SK-N-SH treated with all-trans-retinoic acid at 6 μM for 48 hours (cell line): ENCODE measurements around the gene ZNF488.

ENCODE experiments used
- BACH2 ChIP-seq: fragments of 250-450 bp; sonication (Bioruptor Pico); IDR thresholded peaks from 2 replicates; pipeline ENCODE4 v1.9.0; 2021; ENCODE audit warnings: mild to moderate bottlenecking, borderline replicate concordance
- CREB5 ChIP-seq: fragments of 250-450 bp; sonication (Bioruptor Pico); IDR thresholded peaks from 2 replicates; pipeline ENCODE4 v1.5.1; 2020; ENCODE audit warnings: low read depth, mild to moderate bottlenecking, moderate library complexity
- CSDC2 ChIP-seq: fragments of 250-450 bp; sonication (Bioruptor Pico); IDR thresholded peaks from 2 replicates; pipeline ENCODE4 v1.5.0; 2020; ENCODE audit warnings: mild to moderate bottlenecking, moderate library complexity
- CSRNP3 ChIP-seq: fragments of 250-450 bp; sonication (Bioruptor Pico); IDR thresholded peaks from 2 replicates; pipeline ENCODE4 v1.5.1; 2021; ENCODE audit warnings: mild to moderate bottlenecking, moderate library complexity
- OSR1 ChIP-seq: fragments of 250-450 bp; sonication (Bioruptor Pico); IDR thresholded peaks from 2 replicates; pipeline ENCODE4 v1.8.0; 2022; ENCODE audit warnings: moderate library complexity, mild to moderate bottlenecking, inconsistent platforms
- PPARA ChIP-seq: fragments of 250-450 bp; sonication (Bioruptor Pico); IDR thresholded peaks from 2 replicates; pipeline ENCODE4 v1.5.0; 2020; ENCODE audit warnings: mild to moderate bottlenecking, borderline replicate concordance
- RARB ChIP-seq: fragments of 250-450 bp; sonication (Bioruptor Pico); IDR thresholded peaks from 2 replicates; pipeline ENCODE4 v1.8.0; 2021; ENCODE audit warnings: mild to moderate bottlenecking, moderate library complexity
- SNAI2 ChIP-seq: fragments of 250-450 bp; sonication (Bioruptor Pico); IDR thresholded peaks from 2 replicates; pipeline ENCODE4 v1.5.0; 2020; ENCODE audit warnings: mild to moderate bottlenecking, moderate library complexity
- TOX ChIP-seq: fragments of 250-450 bp; sonication (Bioruptor Pico); IDR thresholded peaks from 2 replicates; pipeline ENCODE4 v1.8.0; 2021; ENCODE audit warnings: mild to moderate bottlenecking, moderate library complexity, borderline replicate concordance
- ZFP3 ChIP-seq: fragments of 250-450 bp; sonication (Bioruptor Pico); IDR thresholded peaks from 2 replicates; pipeline ENCODE4 v1.5.0; 2020; ENCODE audit warnings: mild to moderate bottlenecking, moderate library complexity
- ZFP30 ChIP-seq: fragments of 450-650 bp; formaldehyde crosslinking; IDR thresholded peaks from 2 replicates; pipeline ENCODE4 v1.5.0; 2022; ENCODE audit warnings: mild to moderate bottlenecking, moderate library complexity
- ZNF70 ChIP-seq: fragments of 450-650 bp; formaldehyde crosslinking; IDR thresholded peaks from 2 replicates; pipeline ENCODE4 v1.5.0; 2020; ENCODE audit warnings: mild to moderate bottlenecking, moderate library complexity
- ZNF8 ChIP-seq: fragments of 450-650 bp; formaldehyde crosslinking; IDR thresholded peaks from 2 replicates; pipeline ENCODE4 v1.5.0; 2020; ENCODE audit warnings: mild to moderate bottlenecking, moderate library complexity
- TF ChIP-seq, protein P1 (sequence below): fragments of 250-450 bp; sonication (Bioruptor Pico); IDR thresholded peaks from 2 replicates; pipeline ENCODE4 v1.8.0; 2020; ENCODE audit warnings: mild to moderate bottlenecking, moderate library complexity, borderline replicate concordance

- TF ChIP-seq CSRNP3 (CRISPR knock-in tag): no peak
- no peak for TF ChIP-seq TOX (CRISPR knock-in tag)
- no peak for TF ChIP-seq OSR1 (CRISPR knock-in tag)
- TF ChIP-seq, protein P1, sequence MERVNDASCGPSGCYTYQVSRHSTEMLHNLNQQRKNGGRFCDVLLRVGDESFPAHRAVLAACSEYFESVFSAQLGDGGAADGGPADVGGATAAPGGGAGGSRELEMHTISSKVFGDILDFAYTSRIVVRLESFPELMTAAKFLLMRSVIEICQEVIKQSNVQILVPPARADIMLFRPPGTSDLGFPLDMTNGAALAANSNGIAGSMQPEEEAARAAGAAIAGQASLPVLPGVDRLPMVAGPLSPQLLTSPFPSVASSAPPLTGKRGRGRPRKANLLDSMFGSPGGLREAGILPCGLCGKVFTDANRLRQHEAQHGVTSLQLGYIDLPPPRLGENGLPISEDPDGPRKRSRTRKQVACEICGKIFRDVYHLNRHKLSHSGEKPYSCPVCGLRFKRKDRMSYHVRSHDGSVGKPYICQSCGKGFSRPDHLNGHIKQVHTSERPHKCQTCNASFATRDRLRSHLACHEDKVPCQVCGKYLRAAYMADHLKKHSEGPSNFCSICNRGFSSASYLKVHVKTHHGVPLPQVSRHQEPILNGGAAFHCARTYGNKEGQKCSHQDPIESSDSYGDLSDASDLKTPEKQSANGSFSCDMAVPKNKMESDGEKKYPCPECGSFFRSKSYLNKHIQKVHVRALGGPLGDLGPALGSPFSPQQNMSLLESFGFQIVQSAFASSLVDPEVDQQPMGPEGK (CRISPR knock-in tag): no peak
- no peak for TF ChIP-seq RARB
- no peak for TF ChIP-seq CSDC2 (CRISPR knock-in tag)
- TF ChIP-seq BACH2: no peak
- TF ChIP-seq ZFP30: no peak
- TF ChIP-seq CREB5 (CRISPR knock-in tag): no peak
- no peak for TF ChIP-seq SNAI2 (CRISPR knock-in tag)
- no peak for TF ChIP-seq ZNF8 (CRISPR knock-in tag)
- no peak for TF ChIP-seq ZNF70 (CRISPR knock-in tag)
- TF ChIP-seq PPARA (CRISPR knock-in tag): no peak
- TF ChIP-seq ZFP3 (CRISPR knock-in tag): no peak
These were observed 20.3 kb downstream of the ZNF488 start for GRCh38 chr10:47363781-47364180.
